RCC 7860 (cell line): ENCODE measurements around the gene RBM41.
"Not testable (repeated sequence)": the region's sequence is repeated elsewhere in the genome, so short reads cannot be mapped to it uniquely, and the experiment has no call there.

ENCODE experiments used
- DNase-seq: peaks from one replicate; pipeline ENCODE4 v3.0.0-alpha.2; 2015; ENCODE audit warnings: low spot score
- FAIRE-seq: peaks from 2 replicates; lab custom pipeline; 2012; peaks lifted over from hg19 to GRCh38; lab: Jason Lieb, UNC

RBM41 gene

DNA sequence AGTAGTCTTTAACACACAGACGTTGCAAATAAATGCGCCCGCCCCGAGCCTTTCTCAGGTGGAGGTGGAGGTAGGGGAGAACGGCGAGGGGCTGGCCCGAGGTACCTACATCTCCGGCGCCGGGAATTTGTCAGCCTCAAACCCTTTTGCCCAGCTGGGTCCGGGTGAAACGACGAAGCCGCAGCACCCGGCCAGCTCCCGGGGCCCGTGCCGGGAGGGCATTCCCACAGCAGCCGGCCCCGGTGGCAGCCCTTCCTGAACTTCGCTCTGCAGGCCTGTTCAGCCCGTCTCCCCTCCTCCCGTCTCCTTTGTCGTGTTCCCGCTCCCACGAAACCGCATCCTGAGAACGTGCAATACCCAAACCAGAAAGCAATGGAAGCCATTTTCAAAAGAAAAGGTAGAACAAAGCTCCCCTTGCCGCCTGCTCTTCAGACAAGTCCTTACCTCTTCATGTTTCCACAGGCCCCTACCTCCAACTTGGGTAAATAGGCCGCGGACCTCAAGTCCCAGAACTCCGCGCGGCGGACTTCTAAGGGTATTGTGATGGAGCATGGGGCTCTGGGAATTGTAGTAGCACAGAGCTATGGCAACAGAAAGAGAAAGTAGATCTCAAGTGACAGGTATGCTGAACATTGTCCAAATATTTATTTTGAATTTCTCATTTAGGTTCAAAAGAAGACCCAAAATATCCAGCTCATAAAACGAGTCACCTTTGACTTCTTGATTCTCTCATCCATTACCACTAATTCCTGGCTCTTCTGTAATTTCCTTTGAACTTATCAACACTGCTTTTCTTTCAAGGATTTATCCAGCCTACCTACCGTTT, at the start of gene RBM41:
Gene RBM41, minus strand, starts transcription at position 501 of the 826 bp plus-strand sequence. Its CDS starts 49 bp downstream, at position 452.
- FAIRE-seq (peak; percentile 88), DNase-seq (peak; percentile 47)

DNA sequence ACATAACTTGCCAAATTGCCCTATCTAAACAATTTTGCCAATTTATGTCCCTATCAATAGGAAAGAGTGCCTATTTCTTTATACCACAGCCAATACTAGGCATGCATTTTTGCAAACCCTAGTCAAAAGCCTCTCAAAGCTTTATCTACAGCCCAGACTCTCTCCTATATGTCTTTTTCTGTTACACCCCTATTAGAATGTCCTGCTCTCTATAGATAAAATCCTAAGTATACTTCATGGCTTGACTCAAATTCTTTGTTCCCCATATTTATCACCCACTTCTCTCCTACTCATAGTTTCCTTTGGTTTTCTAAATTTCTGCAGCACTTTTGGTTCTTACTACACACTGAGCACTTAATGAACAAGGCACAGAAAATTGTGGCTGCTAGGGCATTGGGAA, 49.6 kb upstream of the RBM41 start:
- no peak for FAIRE-seq
- no peak for DNase-seq

GRCh38 chrX:107167163-107167921, 48.7 kb upstream of the RBM41 start:
- DNase-seq: no peak
- FAIRE-seq: no peak

GRCh38 chrX:107157618-107158017, 39.0 kb upstream of the RBM41 start:
- not testable (repeated sequence) for DNase-seq, FAIRE-seq

DNA sequence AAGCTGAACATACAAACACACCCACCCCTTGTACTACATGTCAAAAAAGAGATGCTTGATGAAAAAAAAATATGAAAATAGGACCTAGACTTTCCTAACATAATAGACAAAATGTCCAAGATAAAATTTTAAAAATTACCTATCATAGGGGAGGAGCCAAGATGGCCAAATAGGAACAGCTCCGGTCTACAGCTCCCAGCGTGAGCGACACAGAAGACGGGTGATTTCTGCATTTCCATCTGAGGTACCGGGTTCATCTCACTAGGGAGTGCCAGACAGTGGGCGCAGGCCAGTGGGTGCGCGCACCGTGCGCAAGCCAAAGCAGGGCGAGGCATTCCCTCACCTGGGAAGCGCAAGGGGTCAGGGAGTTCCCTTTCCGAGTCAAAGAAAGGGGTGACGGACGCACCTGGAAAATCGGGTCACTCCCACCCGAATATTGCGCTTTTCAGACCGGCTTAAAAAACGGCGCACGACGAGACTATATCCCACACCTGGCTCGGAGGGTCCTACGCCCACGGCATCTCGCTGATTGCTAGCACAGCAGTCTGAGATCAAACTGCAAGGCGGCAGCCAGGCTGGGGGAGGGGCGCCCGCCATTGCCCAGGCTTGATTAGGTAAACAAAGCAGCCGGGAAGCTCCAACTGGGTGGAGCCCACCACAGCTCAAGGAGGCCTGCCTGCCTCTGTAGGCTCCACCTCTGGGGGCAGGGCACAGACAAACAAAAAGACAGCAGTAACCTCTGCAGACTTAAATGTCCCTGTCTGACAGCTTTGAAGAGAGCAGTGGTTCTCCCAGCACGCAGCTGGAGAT, 37.2 kb upstream of the RBM41 start:
- FAIRE-seq, DNase-seq: not testable (repeated sequence)

DNA sequence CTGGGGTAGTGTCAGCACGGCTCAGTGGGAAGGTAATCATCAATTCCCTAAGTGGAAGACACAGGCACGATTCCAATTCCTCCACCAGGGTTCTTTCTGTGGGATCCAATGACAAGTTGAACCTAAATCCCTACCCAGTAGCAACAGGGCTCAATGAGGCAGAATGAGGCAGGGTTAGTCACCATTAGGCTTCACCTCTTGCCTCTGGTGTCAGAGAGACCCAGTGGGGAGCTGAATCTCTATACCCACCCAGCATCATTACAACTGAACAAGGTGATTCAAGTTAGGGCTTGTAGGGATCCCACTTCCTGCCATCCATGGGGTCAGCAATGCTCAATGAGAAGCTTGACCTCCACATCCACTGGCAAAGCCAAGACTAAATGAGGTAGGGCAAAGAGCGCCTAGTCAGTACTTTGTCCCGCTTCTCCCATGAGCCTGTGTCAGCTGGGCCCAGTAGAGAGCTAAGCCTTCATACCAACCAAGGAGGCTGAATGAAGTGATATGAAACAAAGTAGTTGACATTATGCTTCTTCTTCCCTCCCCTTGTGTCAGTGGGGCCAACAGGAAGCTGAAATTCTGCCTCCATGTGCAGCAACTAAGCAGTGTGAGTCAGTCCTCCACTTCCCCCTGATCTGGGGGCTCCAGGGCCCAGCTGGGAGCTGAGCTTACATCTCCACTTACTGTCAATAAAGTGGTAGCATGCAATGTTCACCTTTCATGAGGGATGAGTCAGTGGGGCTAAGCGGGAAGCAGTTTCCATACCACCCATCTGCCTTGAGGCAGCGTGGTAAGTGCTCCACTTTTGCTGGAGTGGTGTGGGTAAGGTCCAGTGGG, 36.4 kb upstream of the RBM41 start:
- FAIRE-seq: no peak
- no peak for DNase-seq

- FAIRE-seq (no peak), DNase-seq (no peak)
Observed at GRCh38 chrX:107153005-107153404, 34.4 kb upstream of the RBM41 start.

DNA sequence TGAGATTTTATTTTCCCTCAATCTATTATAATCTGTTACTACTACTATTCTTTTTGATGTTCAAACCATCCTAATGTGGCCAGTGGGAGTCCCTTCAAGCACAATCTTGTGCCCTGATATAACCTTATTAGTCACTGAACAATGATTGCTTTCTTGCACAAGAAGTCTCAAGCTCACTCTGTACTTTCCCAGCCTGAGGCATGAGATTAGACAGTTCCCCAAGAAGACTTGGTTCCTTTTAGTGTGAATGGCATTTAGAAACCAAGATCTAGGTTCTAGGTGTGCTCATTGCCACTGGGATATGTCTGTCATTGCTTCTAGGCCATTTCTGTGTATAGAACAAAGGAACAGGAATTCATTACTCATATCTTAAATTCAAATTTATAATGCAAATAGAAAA, 28.0 kb upstream of the RBM41 start:
- DNase-seq: no peak
- no peak for FAIRE-seq

GRCh38 chrX:107135965-107136307, 17.3 kb upstream of the RBM41 start:
- FAIRE-seq: no peak
- DNase-seq: no peak

DNA sequence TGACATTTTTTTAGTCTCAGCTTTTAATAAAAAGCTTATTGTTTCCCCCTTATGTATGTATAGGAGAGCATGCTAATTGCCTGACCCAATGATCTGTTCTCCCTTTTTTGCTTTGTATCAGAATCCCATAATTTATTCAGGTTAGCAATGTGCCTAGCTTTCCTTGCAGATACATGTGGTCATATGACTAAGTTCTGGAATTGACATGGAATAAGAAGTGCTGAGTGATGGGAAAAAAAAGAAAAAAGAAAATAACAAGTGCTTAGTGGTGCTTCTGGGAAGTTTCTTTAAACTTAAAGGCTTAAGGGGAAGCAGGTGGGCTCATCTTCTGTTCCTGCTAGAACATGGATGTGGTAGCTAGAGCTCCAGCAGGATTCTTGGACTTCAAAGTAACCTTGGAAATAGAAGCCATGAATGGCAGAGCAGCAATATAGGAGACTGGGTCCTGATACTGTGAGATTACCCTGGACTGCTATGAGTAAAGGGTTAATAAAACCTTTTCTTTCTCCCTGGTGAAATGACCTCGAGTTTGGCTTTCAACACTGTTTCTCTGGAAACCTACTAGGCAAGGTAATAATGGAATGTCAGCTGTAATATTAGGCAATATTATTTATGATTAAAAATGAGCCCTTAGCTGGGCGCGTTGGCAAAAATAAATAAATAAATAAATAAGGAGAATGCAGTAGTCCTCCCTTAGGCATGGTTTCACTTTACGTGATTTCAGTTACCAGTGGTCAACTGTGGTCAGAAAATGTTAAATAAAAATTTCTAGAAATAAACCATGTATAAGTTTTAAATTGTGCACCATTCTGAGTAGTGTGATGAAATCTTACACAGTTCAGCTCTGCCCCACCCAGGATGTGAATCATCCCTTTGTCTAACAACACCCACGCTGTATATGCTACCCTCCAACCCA, 16.7 kb upstream of the RBM41 start:
- DNase-seq (peak; percentile 48), FAIRE-seq (peak; percentile 91)

DNA sequence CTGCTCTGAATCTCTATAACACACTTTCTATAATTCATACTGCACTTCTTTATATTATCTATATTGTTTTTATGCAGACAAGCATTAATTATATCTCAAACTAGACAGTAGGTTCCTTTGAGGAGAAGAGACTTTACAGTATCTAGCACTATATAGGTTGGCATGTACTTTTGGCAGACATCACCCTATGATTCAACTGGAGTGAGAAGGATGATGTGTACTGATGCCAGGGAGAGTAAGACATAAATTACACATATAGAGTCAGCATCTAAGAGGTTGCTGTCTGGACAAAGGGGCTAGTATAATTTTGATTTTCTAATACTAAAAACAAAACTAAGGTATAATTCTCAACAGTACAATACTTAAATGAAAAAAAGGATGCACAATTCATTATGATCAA, 5.1 kb upstream of the RBM41 start:
- DNase-seq: no peak
- no peak for FAIRE-seq

GRCh38 chrX:107119283-107119682, 661 bp upstream of the RBM41 start:
- no peak for FAIRE-seq

GRCh38 chrX:107117993-107118321, 665 bp downstream of the RBM41 start:
- no peak for FAIRE-seq

More at GRCh38 chrX:107119283-107119682, 661 bp upstream of the RBM41 start:
- no peak for DNase-seq

GRCh38 chrX:107107459-107107858, 11.2 kb downstream of the RBM41 start:
- DNase-seq (peak; percentile 5), FAIRE-seq (peak; percentile 32)

More at GRCh38 chrX:107117993-107118321, 665 bp downstream of the RBM41 start:
- no peak for DNase-seq

DNA sequence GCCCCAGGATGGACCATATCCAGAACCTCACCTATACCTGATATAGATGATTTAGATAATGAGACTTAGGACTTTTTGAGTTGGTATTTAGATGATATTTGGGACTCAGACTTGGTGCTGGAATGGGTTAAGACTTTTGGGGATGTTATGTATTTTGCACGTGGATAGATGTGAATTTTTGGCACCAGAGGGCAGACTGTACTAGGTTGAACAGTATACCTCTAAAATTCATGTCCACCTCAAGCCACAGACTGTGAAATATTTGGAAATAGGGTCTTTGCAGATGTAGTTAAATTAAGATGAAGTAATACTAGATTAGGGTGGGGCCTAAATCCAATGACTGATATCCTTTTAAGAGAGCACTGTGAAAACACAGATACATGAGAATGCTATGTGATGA, 15.6 kb downstream of the RBM41 start:
- DNase-seq (no peak), FAIRE-seq (no peak)

DNA sequence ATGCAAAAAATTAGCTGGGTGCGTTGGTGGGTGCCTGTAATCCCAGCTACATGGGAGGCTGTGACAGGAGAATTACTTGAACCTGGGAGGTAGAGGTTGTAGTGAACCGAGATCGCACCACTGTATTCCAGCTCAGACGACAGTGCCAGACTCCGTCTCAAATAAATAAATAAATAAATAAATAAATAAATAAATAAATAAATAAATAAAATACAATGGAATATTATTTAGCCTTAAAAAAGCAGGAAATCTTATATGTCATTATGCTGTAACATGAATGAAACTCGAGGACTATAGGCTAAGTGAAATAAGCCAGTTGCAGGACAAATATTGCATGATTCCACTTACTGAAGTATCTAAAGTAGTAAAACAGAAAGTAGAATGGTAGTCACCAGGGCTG, 42.5 kb downstream of the RBM41 start:
- FAIRE-seq (no peak), DNase-seq (no peak)

DNA sequence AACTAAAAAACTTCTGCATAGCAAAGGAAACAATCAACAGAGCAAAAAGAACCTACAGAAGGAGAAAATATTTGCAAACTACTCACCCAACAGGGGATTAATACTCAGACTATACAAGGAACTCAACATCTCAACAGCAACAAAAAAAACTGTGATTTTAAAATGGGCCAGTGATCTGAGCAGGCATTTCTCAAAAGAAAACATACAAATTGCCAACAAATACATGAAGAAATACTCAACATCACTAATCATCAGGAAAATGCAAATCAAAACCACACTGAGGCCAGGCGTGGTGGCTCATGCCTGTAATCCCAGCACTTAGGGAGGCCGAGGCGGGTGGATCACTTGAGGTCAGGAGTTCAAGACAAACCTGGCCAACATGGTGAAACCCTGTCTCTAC, 60.9 kb downstream of the RBM41 start:
- DNase-seq, FAIRE-seq: not testable (repeated sequence)

GRCh38 chrX:107054978-107055377, 63.6 kb downstream of the RBM41 start:
- FAIRE-seq (no peak), DNase-seq (no peak)

GRCh38 chrX:107050195-107050709, 68.4 kb downstream of the RBM41 start:
- no peak for DNase-seq
- no peak for FAIRE-seq
